ENCODE data around the gene EARS2.

GRCh38 chr16:23527961-23528643 is 29.0 kb downstream of the EARS2 start:
- TF ChIP-seq CTCF (IDR thresholded peaks at IDR 0.05; ENCODE audit: borderline replicate concordance, extremely low read depth, low read length, poor library complexity, severe bottlenecking) (no peak), EZH2 (IDR thresholded peaks at IDR 0.05; ENCODE audit: borderline replicate concordance, low read depth, low read length, severe bottlenecking) (no peak)

Measured in DND-41 (cell line).